CD14-positive monocyte (primary cell): ENCODE data around the gene LHX4. TPM values are rescaled to one million over a fixed set of nuclear protein-coding genes. Genes with fewer than 3 reads are reported as not detected.

Experiments
- DNase-seq, 3 donors: peaks; one replicate each; pipeline ENCODE4 v3.0.0-alpha.2; 2011 to 2022
- H2AFZ ChIP-seq: 2 replicates; pipeline ENCODE4 v1.6.0; 2012; ENCODE audit warnings: mild to moderate bottlenecking, low read depth, low read length, inconsistent platforms; ENCODE audit not compliant: insufficient read depth, poor library complexity, severe bottlenecking
- H3K27ac ChIP-seq, 2 donors: 1 replicate in 1 of 2; 2 replicates in 1 of 2; pipeline ENCODE4 v1.5.1; 2012 to 2013; ENCODE audit warnings: low read length in 2 of 2, control low read depth in 1 of 2, inconsistent platforms in 1 of 2, low read depth in 1 of 2, mild to moderate bottlenecking in 1 of 2
- H3K27me3 ChIP-seq, 2 donors: one replicate each; pipeline versions ENCODE4 v1.6.0 to v1.6.1; 2011 to 2013; ENCODE audit warnings: low read length in 2 of 2; ENCODE audit not compliant: control insufficient read depth in 2 of 2, insufficient read depth in 2 of 2
- H3K36me3 ChIP-seq, 2 donors: replicated peaks in 1 of 2; 1 replicate in 1 of 2; 2 replicates in 1 of 2; pipeline versions ENCODE4 v1.5.1 to v1.6.1; 2012 to 2013; ENCODE audit warnings: low read length in 2 of 2, control low read depth in 1 of 2, inconsistent platforms in 1 of 2, mild to moderate bottlenecking in 1 of 2; ENCODE audit not compliant: insufficient read depth in 2 of 2, control insufficient read depth in 1 of 2
- H3K4me1 ChIP-seq, 2 donors: 1 replicate in 1 of 2; 2 replicates in 1 of 2; pipeline versions ENCODE4 v1.5.1 to v1.6.1; 2012 to 2013; ENCODE audit warnings: low read length in 2 of 2, control low read depth in 1 of 2, inconsistent platforms in 1 of 2, mild to moderate bottlenecking in 1 of 2, moderate library complexity in 1 of 2; ENCODE audit not compliant: insufficient read depth in 2 of 2, control insufficient read depth in 1 of 2
- H3K4me2 ChIP-seq: replicated peaks from 2 replicates; pipeline ENCODE3; 2012; ENCODE audit warnings: low read length, moderate library complexity, mild to moderate bottlenecking; ENCODE audit not compliant: poor library complexity, severe bottlenecking; ENCODE audit errors: extremely low read depth
- H3K4me3 ChIP-seq, 3 experiments: fragments of 200-600 bp in 1 of 3; sonication (generic) in 1 of 3; replicated peaks in 1 of 3; 1 replicate in 2 of 3; 2 replicates in 1 of 3; pipeline ENCODE4 v1.5.1; 2011 to 2013; ENCODE audit warnings: low read length in 3 of 3, mild to moderate bottlenecking in 3 of 3, control low read depth in 2 of 3, low read depth in 2 of 3, inconsistent platforms in 1 of 3, moderate library complexity in 1 of 3
- H3K79me2 ChIP-seq: 2 replicates; pipeline ENCODE4 v1.6.0; 2012; ENCODE audit warnings: mild to moderate bottlenecking, control low read depth, inconsistent platforms, low read length, moderate library complexity; ENCODE audit not compliant: insufficient read depth
- H3K9ac ChIP-seq: 2 replicates; pipeline ENCODE4 v1.6.0; 2017; ENCODE audit warnings: low read length, mild to moderate bottlenecking; ENCODE audit not compliant: insufficient read depth, poor library complexity, severe bottlenecking
- H3K9me3 ChIP-seq, 2 donors: replicated peaks in 1 of 2; 1 replicate in 1 of 2; 2 replicates in 1 of 2; pipeline versions ENCODE4 v1.5.1 to v1.6.1; 2012 to 2013; ENCODE audit warnings: low read length in 2 of 2, control low read depth in 1 of 2; ENCODE audit not compliant: control insufficient read depth in 1 of 2, insufficient read depth in 1 of 2
- H4K20me1 ChIP-seq: 2 replicates; pipeline ENCODE4 v1.6.0; 2012; ENCODE audit warnings: mild to moderate bottlenecking, low read length, control low read depth, moderate library complexity; ENCODE audit not compliant: insufficient read depth
- H3K27ac Mint-ChIP-seq, 7 donors: one replicate each; pipeline ENCODE4 v1.8.0; 2020; ENCODE audit warnings: mild to moderate bottlenecking in 7 of 7, mixed read lengths in 7 of 7, moderate library complexity in 6 of 7, inconsistent platforms in 2 of 7
- H3K27me3 Mint-ChIP-seq, 3 donors: one replicate each; pipeline ENCODE4 v1.8.0; 2021 to 2022; ENCODE audit warnings: low read depth in 3 of 3, mild to moderate bottlenecking in 3 of 3, mixed read lengths in 3 of 3, moderate library complexity in 3 of 3, inconsistent platforms in 1 of 3
- H3K36me3 Mint-ChIP-seq, 2 donors: one replicate each; pipeline ENCODE4 v1.8.0; 2020; ENCODE audit warnings: mixed read lengths in 2 of 2, inconsistent platforms in 1 of 2, mild to moderate bottlenecking in 1 of 2
- H3K4me1 Mint-ChIP-seq: one replicate; pipeline ENCODE4 v1.8.0; 2020; ENCODE audit warnings: mild to moderate bottlenecking, mixed read lengths
- H3K4me3 Mint-ChIP-seq, 2 donors: one replicate each; pipeline ENCODE4 v1.8.0; 2020; ENCODE audit warnings: mild to moderate bottlenecking in 2 of 2, mixed read lengths in 2 of 2, moderate library complexity in 1 of 2
- H3K9me3 Mint-ChIP-seq, 7 donors: one replicate each; pipeline ENCODE4 v1.8.0; 2020 to 2022; ENCODE audit warnings: mixed read lengths in 7 of 7, mild to moderate bottlenecking in 6 of 7, moderate library complexity in 6 of 7, inconsistent platforms in 2 of 7
- WGBS: methylation state at CpG from one replicate; pipeline ENCODE4 v1.1.5; 2013; ENCODE audit warnings: missing lambda C conversion rate; ENCODE audit not compliant: insufficient coverage; 5-methylcytosine and 5-hydroxymethylcytosine counted together
- intact Hi-C, 2 donors: fragments of 100-400 bp; cut with micrococcal nuclease; formaldehyde crosslinking; loops; one replicate each; pipeline versions ENCODE4 v1.15.0 to v1.15.1; 2023
- polyA plus RNA-seq, 3 donors: library from polyadenylated mRNA; depleted of rRNA in 1 of 3; unstranded in 2 of 3; stranded (reverse) in 1 of 3; fragments of 300-500 nt in 2 of 3; fragments of >200 nt in 1 of 3; fragmentation: Illumina TruSeq in 2 of 3; gene quantifications; 1 replicate in 2 of 3; 2 replicates in 1 of 3; pipeline ENCODE4 v1.2.3, GENCODE V29; 2012 to 2021
- TF ChIP-seq, protein P1 (sequence below): fragments of 200-600 bp; IDR thresholded peaks from one replicate; pipeline ENCODE4 v1.8.0; 2022; ENCODE audit warnings: antibody characterized with exemption, mild to moderate bottlenecking

LHX4 gene
- polyA plus RNA-seq, 3 donors, result not detected

DNA sequence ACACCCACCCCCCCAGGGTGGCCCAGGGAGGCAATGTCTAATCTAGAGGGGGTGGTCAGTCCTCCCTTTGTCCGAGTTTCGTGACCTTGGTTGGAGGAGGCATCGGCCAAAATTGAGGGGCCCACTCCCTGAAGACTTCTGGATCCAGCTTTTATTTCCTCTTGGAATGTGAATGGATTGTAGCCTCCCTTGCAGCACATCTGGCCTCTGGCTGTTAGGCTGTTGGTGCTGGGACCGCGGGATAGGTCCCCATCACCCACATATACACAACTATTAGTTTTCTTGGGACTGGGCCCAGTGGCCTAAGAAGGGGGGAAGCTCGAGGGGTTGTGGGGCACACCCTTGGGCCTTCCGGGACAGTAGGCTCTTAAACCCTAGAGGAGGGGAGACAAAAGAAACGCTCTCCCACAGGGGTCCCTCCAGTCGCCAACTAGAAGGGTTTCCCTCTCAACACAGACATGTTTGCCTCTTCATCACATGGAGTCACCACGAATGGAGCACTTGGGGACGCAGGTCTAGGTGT lies 2.5 kb downstream of the LHX4 start:
- Histone ChIP-seq H3K9ac (no peak overlapping the region), H3K36me3 (no peaks in the 10 kb centered on the region), H3K4me2 (no peak overlapping the region), H3K9me3 (peaks cover 2 to 46% of the 10 kb centered on the region in 2 donors), H3K27ac (no peak overlapping the region), H3K27me3 (peaks cover 85 to 94% of the 10 kb centered on the region in 2 donors), H3K79me2 (no peaks in the 10 kb centered on the region), H3K4me3 (no peak overlapping the region), H4K20me1 (no peaks in the 10 kb centered on the region), H3K4me1 (peaks cover 50 to 66% of the 10 kb centered on the region in 2 donors), H2AFZ (no peak overlapping the region)
- H3K27me3 Mint-ChIP-seq, result peaks cover 90 to 99% (median 91%) of the 10 kb centered on the region in 3 donors
- H3K4me1 Mint-ChIP-seq, result peaks cover 68% of the 10 kb centered on the region
- TF ChIP-seq, protein P1, sequence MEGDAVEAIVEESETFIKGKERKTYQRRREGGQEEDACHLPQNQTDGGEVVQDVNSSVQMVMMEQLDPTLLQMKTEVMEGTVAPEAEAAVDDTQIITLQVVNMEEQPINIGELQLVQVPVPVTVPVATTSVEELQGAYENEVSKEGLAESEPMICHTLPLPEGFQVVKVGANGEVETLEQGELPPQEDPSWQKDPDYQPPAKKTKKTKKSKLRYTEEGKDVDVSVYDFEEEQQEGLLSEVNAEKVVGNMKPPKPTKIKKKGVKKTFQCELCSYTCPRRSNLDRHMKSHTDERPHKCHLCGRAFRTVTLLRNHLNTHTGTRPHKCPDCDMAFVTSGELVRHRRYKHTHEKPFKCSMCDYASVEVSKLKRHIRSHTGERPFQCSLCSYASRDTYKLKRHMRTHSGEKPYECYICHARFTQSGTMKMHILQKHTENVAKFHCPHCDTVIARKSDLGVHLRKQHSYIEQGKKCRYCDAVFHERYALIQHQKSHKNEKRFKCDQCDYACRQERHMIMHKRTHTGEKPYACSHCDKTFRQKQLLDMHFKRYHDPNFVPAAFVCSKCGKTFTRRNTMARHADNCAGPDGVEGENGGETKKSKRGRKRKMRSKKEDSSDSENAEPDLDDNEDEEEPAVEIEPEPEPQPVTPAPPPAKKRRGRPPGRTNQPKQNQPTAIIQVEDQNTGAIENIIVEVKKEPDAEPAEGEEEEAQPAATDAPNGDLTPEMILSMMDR, result no peak
- DNase-seq, result no peak
- peaks cover 8 to 12% of the 10 kb centered on the region in 2 donors for H3K36me3 Mint-ChIP-seq
- no CpG with 5 or more reads among the region's 11 CpGs for WGBS
- intact Hi-C loops, result no loop called here
- H3K9me3 Mint-ChIP-seq, result peaks cover 0 to 50% (median 19%) of the 10 kb centered on the region in 7 donors
- no peak overlapping the region for H3K27ac Mint-ChIP-seq
- H3K4me3 Mint-ChIP-seq, result peak overlapping the region in 1 of 2 donors; percentile 92

DNA sequence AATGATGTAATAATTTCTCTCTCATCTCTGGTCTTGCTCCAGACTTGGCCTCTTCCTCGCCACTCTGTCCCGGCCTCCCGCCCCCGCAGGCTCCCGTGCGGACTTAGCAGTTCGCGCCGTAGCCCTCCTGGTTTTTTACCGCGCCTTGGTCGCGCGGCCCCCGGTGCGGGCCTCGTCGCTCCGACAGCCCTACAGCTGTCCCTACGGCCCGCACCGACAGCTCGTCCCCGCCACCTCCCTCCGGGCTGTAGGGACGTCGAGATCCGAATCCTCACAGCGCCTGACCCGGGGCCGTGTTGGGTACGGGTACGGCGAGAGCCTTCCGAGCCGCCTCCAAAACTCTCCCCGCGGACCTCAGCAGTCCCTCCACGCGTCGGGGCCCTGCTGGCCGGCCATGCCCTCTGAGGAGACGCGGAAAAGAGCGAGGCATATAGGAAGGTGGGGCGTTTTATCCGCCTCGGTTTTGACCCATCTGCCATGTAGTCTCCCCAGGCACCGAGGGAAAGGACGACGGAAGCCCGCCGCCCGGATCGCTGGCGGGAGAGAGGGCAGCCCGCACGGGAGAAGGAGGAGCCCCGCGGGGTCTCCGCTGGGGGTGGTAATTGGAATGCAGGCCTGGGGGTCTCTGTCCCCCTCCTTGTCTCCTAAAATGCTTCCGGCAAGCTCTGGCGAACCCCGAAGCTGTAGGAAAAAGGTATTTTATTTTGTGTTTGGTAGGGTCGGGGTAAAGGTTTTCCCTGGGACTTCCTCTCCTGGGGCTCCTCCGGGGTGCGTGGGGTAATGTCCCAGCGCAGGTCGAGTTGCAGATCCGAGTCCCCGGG lies 3.3 kb downstream of the LHX4 start:
- H3K27ac ChIP-seq, result no peak overlapping the region
- peaks cover 2 to 49% of the 10 kb centered on the region in 2 donors for H3K9me3 ChIP-seq
- H2AFZ ChIP-seq, result peak overlapping the region; percentile 29
- DNase-seq, result no peak
- H3K27ac Mint-ChIP-seq, result no peak overlapping the region
- no peak overlapping the region for H3K9ac ChIP-seq
- H3K36me3 Mint-ChIP-seq, result peaks cover 8 to 12% of the 10 kb centered on the region in 2 donors
- intact Hi-C loops, result no loop called here
- H3K4me3 ChIP-seq, result peak overlapping the region in 1 of 3 experiments; percentile 42
- H3K4me3 Mint-ChIP-seq, result peak overlapping the region; percentile 53 to 92
- H4K20me1 ChIP-seq, result no peaks in the 10 kb centered on the region
- H3K27me3 Mint-ChIP-seq, result peaks cover 91 to 99% (median 91%) of the 10 kb centered on the region in 3 donors
- peaks cover 0 to 47% (median 19%) of the 10 kb centered on the region in 7 donors for H3K9me3 Mint-ChIP-seq
- H3K4me1 ChIP-seq, result peaks cover 50 to 66% of the 10 kb centered on the region in 2 donors
- peak overlapping the region; percentile 47 for H3K4me2 ChIP-seq
- WGBS, result 7% methylated on average over 53 of the region's 71 CpGs
- TF ChIP-seq, protein P1, result no peak
- no peaks in the 10 kb centered on the region for H3K79me2 ChIP-seq
- peaks cover 66% of the 10 kb centered on the region for H3K4me1 Mint-ChIP-seq
- no peaks in the 10 kb centered on the region for H3K36me3 ChIP-seq
- peaks cover 86 to 94% of the 10 kb centered on the region in 2 donors for H3K27me3 ChIP-seq
